HG03108 (cell line): Measurements from ENCODE around the gene HTR2C.

Source experiments
- ATAC-seq: cut with Tn5 transposase; IDR thresholded peaks from one replicate; pipeline ENCODE4 v1.9.1; 2021; ENCODE audit warnings: moderate library complexity; ENCODE audit not compliant: unreplicated experiment

The HTR2C gene

DNA sequence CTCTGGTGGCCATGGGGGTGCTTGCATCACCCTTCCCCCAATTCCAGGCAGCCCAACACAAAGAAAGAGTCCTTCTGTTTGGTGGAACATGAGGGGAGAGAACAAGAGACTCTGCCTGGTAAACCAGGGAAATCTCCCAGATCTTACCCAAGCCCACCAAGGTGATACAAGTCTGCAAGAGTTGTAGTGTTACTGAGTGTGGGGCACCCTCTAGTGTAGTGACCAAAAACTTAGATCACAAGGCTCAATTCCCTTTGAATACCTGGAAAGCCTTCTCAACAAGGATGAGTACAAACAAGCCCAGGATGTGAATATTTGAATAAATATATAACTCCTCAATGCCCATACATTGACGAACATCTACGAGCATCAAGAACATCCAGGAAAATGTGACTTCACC is 368.8 kb downstream of the HTR2C start:
- ATAC-seq, result no peak
